PFSK-1 (cell line): Measurements from ENCODE around the gene ARL8B.

Experiments
- FOXP2 ChIP-seq: optimal IDR thresholded peaks from 2 replicates; pipeline ENCODE3; 2011; ENCODE audit warnings: borderline replicate concordance, control low read depth, inconsistent platforms; ENCODE audit not compliant: insufficient read depth; ENCODE audit errors: extremely low read length, extremely low read depth
- POLR2AphosphoS5 ChIP-seq: IDR thresholded peaks from 2 replicates; pipeline ENCODE4 v1.6.1; 2012; ENCODE audit warnings: low read depth, mild to moderate bottlenecking, control low read depth, low read length, moderate library complexity
- SIN3A ChIP-seq: IDR thresholded peaks from 2 replicates; pipeline ENCODE4 v1.6.1; 2012; ENCODE audit warnings: mild to moderate bottlenecking, low read length, moderate library complexity, borderline replicate concordance; ENCODE audit not compliant: insufficient read depth
- TAF1 ChIP-seq: IDR thresholded peaks from 2 replicates; pipeline ENCODE4 v1.6.1; 2012; ENCODE audit warnings: low read length, control low read depth, borderline replicate concordance; ENCODE audit not compliant: insufficient read depth
- TF ChIP-seq, protein P1 (sequence below), 2 experiments: IDR thresholded peaks; 2 replicates each; pipeline versions ENCODE4 v1.6.1 to v1.8.0; 2011 to 2012; ENCODE audit warnings: low read depth in 2 of 2, low read length in 2 of 2, control low read depth in 1 of 2, inconsistent platforms in 1 of 2, mild to moderate bottlenecking in 1 of 2, moderate library complexity in 1 of 2; ENCODE audit not compliant: insufficient read depth in 1 of 2

The ARL8B gene

DNA sequence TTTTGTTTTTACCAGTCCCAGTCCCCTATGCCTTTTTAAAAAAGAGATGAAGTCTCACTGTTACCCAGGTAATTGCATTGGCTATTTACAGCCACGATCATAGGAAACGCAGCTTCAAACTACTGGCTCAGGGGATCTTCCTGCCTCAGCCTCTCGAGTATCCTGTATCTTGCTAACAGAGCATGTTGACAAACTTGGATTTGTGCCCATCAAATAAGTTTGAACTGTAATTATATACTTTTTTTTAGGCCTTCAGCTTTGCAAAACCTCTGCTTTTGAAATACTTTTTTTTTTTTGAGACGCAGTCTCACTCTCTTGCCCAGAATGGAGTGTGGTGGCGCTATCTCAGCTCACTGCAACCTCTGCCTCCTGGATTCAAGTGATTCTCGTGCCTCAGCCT is 62.4 kb downstream of the ARL8B start:
- TF ChIP-seq FOXP2 (no peak), TAF1 (no peak), POLR2AphosphoS5 (no peak), SIN3A (no peak)
- TF ChIP-seq, protein P1, sequence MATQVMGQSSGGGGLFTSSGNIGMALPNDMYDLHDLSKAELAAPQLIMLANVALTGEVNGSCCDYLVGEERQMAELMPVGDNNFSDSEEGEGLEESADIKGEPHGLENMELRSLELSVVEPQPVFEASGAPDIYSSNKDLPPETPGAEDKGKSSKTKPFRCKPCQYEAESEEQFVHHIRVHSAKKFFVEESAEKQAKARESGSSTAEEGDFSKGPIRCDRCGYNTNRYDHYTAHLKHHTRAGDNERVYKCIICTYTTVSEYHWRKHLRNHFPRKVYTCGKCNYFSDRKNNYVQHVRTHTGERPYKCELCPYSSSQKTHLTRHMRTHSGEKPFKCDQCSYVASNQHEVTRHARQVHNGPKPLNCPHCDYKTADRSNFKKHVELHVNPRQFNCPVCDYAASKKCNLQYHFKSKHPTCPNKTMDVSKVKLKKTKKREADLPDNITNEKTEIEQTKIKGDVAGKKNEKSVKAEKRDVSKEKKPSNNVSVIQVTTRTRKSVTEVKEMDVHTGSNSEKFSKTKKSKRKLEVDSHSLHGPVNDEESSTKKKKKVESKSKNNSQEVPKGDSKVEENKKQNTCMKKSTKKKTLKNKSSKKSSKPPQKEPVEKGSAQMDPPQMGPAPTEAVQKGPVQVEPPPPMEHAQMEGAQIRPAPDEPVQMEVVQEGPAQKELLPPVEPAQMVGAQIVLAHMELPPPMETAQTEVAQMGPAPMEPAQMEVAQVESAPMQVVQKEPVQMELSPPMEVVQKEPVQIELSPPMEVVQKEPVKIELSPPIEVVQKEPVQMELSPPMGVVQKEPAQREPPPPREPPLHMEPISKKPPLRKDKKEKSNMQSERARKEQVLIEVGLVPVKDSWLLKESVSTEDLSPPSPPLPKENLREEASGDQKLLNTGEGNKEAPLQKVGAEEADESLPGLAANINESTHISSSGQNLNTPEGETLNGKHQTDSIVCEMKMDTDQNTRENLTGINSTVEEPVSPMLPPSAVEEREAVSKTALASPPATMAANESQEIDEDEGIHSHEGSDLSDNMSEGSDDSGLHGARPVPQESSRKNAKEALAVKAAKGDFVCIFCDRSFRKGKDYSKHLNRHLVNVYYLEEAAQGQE (IDR thresholded peaks at IDR 0.05; ENCODE audit: insufficient read depth in 1 of 2, low read depth in 2 of 2, low read length in 2 of 2): no peak

DNA sequence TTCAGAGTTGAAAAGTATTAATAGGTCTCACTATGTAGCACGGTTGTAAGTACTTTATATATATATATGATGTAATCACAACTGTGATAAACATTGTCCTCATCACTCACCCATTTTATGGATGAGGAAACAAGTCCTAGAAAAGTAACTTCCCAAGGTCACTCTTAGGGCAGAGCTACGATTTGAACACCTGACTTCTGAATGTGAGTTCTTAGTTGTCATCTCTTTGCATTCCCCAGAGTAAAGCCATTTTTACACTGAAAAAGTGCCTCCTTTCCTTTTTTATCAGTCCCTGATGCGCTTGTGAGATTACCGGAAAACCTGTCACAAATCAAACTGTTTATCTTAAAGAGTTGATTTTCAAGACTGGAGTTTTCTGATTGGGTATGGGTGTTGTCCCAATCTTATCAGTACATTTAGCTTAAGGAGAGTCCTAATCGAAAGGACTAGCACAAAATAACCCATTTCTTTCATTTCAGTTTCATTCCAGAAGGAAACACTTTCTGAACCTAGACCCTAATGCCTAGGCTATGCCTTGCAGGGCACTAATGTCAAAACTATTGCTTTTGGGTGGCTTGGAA is 63.1 kb downstream of the ARL8B start:
- TF ChIP-seq TAF1 (no peak), SIN3A (no peak), POLR2AphosphoS5 (no peak), FOXP2 (no peak)
- TF ChIP-seq, protein P1 (IDR thresholded peaks at IDR 0.05; ENCODE audit: insufficient read depth in 1 of 2, low read depth in 2 of 2, low read length in 2 of 2): no peak

DNA sequence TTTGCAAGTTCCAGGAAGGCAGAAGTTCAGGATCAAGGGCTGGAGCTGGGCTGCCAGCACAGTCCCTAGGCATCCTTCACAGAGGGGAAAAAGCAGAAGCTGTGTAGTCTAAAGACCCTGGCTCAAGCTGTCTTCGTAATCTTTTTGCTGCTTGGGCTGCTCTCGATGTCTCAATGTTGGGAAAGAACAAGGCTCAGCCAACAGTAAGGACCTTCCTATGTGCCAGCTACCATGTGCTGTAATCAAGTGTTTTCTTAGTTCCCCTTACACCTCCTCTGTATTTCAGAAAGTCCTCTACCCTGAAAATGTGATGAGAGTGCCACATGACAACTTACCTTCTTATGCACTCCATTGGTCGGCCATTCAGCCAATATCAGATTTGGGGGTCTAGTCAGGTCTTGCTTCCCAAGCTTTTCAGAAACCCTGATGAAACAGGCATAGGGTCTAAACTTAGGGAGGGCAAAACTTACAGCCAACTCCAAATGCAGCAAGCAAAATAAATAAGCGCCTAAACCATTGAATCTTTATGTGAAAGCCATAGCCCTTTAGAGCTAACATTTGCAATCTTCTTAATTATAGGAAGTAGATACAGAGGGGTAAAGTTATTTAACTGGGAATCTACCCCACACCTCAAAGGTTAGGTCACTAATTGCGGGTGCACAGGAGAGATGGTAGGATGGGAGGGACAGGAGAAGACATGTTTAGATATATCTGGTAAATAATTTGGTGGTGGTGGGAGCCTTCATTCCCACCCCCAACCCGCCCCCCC is 64.2 kb downstream of the ARL8B start:
- TF ChIP-seq SIN3A (no peak), POLR2AphosphoS5 (no peak), TAF1 (no peak), FOXP2 (no peak)
- TF ChIP-seq, protein P1 (IDR thresholded peaks at IDR 0.05; ENCODE audit: insufficient read depth in 1 of 2, low read depth in 2 of 2, low read length in 2 of 2): no peak

DNA sequence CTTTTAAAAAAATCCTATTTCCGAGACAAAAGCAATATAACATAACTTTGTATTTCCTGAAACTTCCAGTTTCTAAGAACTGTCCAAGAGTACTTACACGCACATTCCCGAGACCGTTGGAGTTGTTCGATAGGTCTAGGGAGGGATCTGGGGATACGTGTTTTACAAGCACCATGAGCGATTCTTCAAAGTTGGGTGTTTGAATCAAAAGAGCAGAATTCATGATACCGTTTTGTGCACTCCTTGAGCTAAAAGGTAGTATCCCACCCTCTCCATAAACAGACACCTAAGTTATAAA is 64.7 kb downstream of the ARL8B start:
- TF ChIP-seq POLR2AphosphoS5: no peak
- TF ChIP-seq, protein P1 (IDR thresholded peaks at IDR 0.05; ENCODE audit: insufficient read depth in 1 of 2, low read depth in 2 of 2, low read length in 2 of 2): no peak
- no peak for TF ChIP-seq TAF1
- TF ChIP-seq FOXP2: no peak
- no peak for TF ChIP-seq SIN3A
